ENCODE results near the gene COX7A1.
A peak's percentile ranks its signal among the peaks of the same experiment; 100 is the strongest.
"Not testable (repeated sequence)": the region's sequence is repeated elsewhere in the genome, so short reads cannot be mapped to it uniquely, and the experiment has no call there.

The COX7A1 gene

DNA sequence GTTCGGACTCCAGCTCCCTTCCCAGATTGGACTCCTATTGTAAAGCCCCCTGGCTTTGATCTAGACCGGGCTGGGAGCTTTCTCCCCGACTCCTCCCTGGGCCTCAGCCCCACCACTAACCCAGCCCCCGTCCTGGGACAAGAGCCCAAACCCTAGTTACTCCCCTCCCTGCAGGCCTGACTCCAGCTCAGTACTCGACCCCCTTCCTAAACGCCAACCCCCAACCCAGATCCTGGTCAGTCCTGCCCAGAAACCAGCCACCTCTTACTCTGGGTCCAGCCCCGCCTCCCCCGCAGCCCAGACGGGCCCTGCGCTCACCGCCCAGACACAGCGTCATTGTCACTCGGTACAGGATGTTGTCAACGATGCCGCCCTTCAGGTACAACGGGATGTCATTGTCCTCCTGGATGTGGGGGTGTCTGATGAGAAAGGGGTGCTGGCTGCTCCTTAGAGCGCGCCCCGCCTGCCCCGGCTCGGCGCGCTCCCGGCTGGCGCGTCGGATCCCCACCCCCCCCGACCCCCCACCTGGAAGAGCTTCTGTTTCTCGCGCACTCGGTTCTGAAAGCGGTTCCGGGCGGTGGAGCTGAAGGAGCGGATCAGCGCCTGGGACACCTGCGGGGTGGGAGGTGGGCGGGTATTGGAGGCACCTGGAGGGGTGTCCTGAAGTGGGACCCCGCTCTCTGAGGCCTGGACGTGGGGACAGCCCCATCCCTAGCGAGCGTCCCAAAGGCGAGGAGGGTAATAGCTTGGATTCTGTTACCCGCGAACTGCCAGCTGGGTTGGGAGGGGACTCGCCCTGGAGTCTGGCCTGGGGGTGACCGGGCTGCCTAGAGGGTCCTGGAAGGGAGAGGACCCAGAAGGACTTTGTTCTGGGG, 866 bp downstream of the COX7A1 start:
- Mint-ChIP-seq H3K4me1 (ENCODE audit: low read depth) (peaks cover 2% of the 10 kb centered on the region), H3K27me3 (no peaks in the 10 kb centered on the region), H3K36me3 (peaks cover 8% of the 10 kb centered on the region), H3K9me3 (ENCODE audit: low read depth) (no peaks in the 10 kb centered on the region), H3K27ac (no peak overlapping the region), H3K4me3 (no peak overlapping the region)

GRCh38 chr19:36150586-36150985, 1.7 kb downstream of the COX7A1 start:
- H3K4me3 Mint-ChIP-seq: no peak overlapping the region
- peaks cover 10% of the 10 kb centered on the region for H3K36me3 Mint-ChIP-seq
- H3K9me3 Mint-ChIP-seq (ENCODE audit: low read depth): no peaks in the 10 kb centered on the region
- no peak overlapping the region for H3K27ac Mint-ChIP-seq
- H3K27me3 Mint-ChIP-seq: no peaks in the 10 kb centered on the region
- H3K4me1 Mint-ChIP-seq (ENCODE audit: low read depth): peaks cover 2% of the 10 kb centered on the region

- Mint-ChIP-seq H3K9me3 (ENCODE audit: low read depth) (no peaks in the 10 kb centered on the region), H3K27me3 (no peaks in the 10 kb centered on the region), H3K27ac (no peak overlapping the region), H3K4me3 (no peak overlapping the region), H3K4me1 (ENCODE audit: low read depth) (peaks cover 2% of the 10 kb centered on the region), H3K36me3 (peaks cover 10% of the 10 kb centered on the region)
Measured at GRCh38 chr19:36149673-36150406, 2.4 kb downstream of the COX7A1 start.

GRCh38 chr19:36144624-36145023, 7.6 kb downstream of the COX7A1 start:
- H3K27ac Mint-ChIP-seq: no peak overlapping the region
- no peaks in the 10 kb centered on the region for H3K27me3 Mint-ChIP-seq
- no peak overlapping the region for H3K4me3 Mint-ChIP-seq
- peaks cover 11% of the 10 kb centered on the region for H3K4me1 Mint-ChIP-seq (ENCODE audit: low read depth)
- peaks cover 14% of the 10 kb centered on the region for H3K36me3 Mint-ChIP-seq
- no peaks in the 10 kb centered on the region for H3K9me3 Mint-ChIP-seq (ENCODE audit: low read depth)

- H3K27me3 Mint-ChIP-seq: no peaks in the 10 kb centered on the region
- peaks cover 11% of the 10 kb centered on the region for H3K36me3 Mint-ChIP-seq
- no peak overlapping the region for H3K27ac Mint-ChIP-seq
- H3K9me3 Mint-ChIP-seq (ENCODE audit: low read depth): no peaks in the 10 kb centered on the region
- peak overlapping the region; percentile 53 for H3K4me3 Mint-ChIP-seq
- peaks cover 14% of the 10 kb centered on the region for H3K4me1 Mint-ChIP-seq (ENCODE audit: low read depth)
Measured at GRCh38 chr19:36142496-36142895, 9.8 kb downstream of the COX7A1 start.

GRCh38 chr19:36142046-36142445, 10.2 kb downstream of the COX7A1 start:
- Mint-ChIP-seq H3K27ac (no peak overlapping the region), H3K4me3 (peak overlapping the region; percentile 94), H3K4me1 (ENCODE audit: low read depth) (peaks cover 12% of the 10 kb centered on the region), H3K27me3 (no peaks in the 10 kb centered on the region), H3K36me3 (peaks cover 9% of the 10 kb centered on the region), H3K9me3 (ENCODE audit: low read depth) (no peaks in the 10 kb centered on the region)

- Mint-ChIP-seq H3K36me3 (peaks cover 5% of the 10 kb centered on the region), H3K27ac (peak overlapping the region; percentile 85), H3K27me3 (no peaks in the 10 kb centered on the region), H3K4me1 (ENCODE audit: low read depth) (peaks cover 11% of the 10 kb centered on the region), H3K4me3 (peak overlapping the region; percentile 94), H3K9me3 (ENCODE audit: low read depth) (no peaks in the 10 kb centered on the region)
Measured at GRCh38 chr19:36141039-36141927, 11.0 kb downstream of the COX7A1 start.

DNA sequence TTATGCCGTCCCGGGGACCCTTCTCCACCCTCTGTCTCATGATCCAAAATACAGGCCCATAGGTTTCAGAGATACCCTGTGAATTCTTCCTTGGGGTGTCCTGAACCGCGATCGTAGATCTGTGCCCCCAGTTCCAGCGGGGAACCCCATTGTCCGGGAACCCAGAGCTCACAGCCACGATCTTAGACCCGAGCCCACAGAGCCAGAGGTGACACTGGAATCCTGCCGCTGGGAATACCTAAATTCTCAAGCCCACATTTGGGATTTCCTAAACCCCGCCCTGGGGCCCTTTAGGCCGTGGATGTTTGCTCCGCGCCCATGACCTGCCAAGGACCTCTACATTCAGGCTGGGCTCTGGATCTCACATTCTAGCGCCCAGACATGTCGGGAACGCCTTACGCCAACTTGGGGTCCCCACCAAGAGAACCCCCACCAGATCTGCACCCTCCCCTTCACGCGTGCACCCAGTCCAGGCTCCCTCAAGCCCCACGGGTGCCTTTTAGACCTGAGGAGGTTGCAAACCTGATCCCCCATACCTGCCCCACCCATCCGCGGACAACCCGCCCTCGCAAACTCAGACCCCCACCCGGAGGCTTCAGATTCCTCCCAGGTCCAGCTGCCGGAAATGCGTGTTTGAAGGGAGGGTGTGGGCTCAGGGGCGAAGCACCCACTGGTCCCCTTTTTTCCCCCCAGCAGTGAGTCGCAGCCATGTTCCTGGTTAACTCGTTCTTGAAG, 11.8 kb downstream of the COX7A1 start:
- Mint-ChIP-seq H3K9me3 (ENCODE audit: low read depth) (no peaks in the 10 kb centered on the region), H3K4me3 (peak overlapping the region; percentile 94), H3K36me3 (peaks cover 4% of the 10 kb centered on the region), H3K27me3 (no peaks in the 10 kb centered on the region), H3K4me1 (ENCODE audit: low read depth) (peaks cover 11% of the 10 kb centered on the region), H3K27ac (peak overlapping the region; percentile 91)

- peaks cover 11% of the 10 kb centered on the region for H3K4me1 Mint-ChIP-seq (ENCODE audit: low read depth)
- no peaks in the 10 kb centered on the region for H3K27me3 Mint-ChIP-seq
- H3K9me3 Mint-ChIP-seq (ENCODE audit: low read depth): no peaks in the 10 kb centered on the region
- peak within 1 kb of the TSS; percentile 91 for H3K27ac Mint-ChIP-seq
- H3K4me3 Mint-ChIP-seq: peak within 1 kb of the TSS; percentile 94
- peaks cover 4% of the 10 kb centered on the region for H3K36me3 Mint-ChIP-seq
Measured at GRCh38 chr19:36139473-36140303, 12.6 kb downstream of the COX7A1 start, which contains the start of gene CAPNS1. CAPNS1 (plus strand) TSS chr19:36140066; CDS start chr19:36141012, 946 bp downstream.

DNA sequence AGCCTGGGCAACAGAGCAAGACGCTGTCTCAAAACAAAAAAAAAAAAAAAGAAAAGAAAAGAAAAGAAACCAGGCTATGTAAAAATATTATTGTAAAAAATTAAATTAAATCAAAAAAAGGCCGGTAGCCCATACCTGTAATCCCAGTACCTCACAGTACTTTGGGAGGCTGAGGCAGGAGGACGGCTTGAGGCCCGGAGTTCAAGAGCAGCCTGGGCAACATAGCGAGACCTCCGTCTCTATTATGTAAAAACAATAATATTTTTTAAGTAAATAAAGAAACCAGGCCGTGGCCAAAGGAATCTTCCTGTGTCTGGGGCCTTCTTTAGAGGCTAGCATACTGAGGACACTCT, 13.2 kb downstream of the COX7A1 start:
- peaks cover 11% of the 10 kb centered on the region for H3K4me1 Mint-ChIP-seq (ENCODE audit: low read depth)
- peak overlapping the region; percentile 94 for H3K4me3 Mint-ChIP-seq
- no peaks in the 10 kb centered on the region for H3K9me3 Mint-ChIP-seq (ENCODE audit: low read depth)
- no peaks in the 10 kb centered on the region for H3K27me3 Mint-ChIP-seq
- peaks cover 4% of the 10 kb centered on the region for H3K36me3 Mint-ChIP-seq
- H3K27ac Mint-ChIP-seq: peak overlapping the region; percentile 91

DNA sequence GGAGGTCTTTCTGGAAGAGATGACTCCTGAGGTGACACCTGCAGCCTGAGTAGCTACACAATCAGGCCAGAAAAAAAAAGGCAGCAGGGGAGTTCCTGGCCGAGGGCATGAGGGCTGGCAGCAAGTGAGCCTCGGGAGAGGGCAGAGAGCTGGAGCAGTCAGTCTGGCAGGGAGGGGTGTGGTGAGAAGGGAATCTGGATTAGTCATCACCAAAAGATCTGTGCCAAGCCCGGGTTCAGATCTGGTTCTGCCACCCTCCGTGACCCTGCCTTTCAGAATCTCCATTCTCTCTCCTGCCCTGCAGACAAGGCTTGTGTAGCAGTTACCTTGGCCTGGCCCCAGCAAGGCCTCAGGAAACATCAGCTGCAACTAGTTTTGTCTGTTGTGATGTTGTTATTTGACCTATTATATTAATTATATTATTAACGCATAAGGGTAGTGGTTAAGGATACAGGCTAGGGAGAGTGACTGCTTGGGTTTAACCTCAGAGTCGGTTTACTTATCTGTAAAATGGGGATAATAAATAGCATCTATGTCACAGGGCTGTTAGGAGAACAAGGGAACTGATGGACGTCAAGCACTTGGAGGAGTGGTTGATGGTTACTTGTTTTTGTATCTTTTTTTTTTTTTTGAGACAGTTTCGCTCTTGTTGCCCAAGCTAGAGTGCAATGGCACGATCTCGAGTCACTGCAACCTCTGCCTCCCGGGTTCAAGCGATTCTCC, 15.1 kb downstream of the COX7A1 start:
- Mint-ChIP-seq H3K27me3 (no peaks in the 10 kb centered on the region), H3K27ac (no peak overlapping the region), H3K9me3 (ENCODE audit: low read depth) (no peaks in the 10 kb centered on the region), H3K4me3 (no peak overlapping the region), H3K36me3 (peaks cover 4% of the 10 kb centered on the region), H3K4me1 (ENCODE audit: low read depth) (peaks cover 22% of the 10 kb centered on the region)

- H3K9me3 Mint-ChIP-seq (ENCODE audit: low read depth); H3K27me3 Mint-ChIP-seq; H3K27ac Mint-ChIP-seq; H3K36me3 Mint-ChIP-seq; H3K4me3 Mint-ChIP-seq: not testable (repeated sequence)
- peaks cover 18% of the 10 kb centered on the region for H3K4me1 Mint-ChIP-seq (ENCODE audit: low read depth)
Measured at GRCh38 chr19:36134867-36135266, 17.4 kb downstream of the COX7A1 start.

DNA sequence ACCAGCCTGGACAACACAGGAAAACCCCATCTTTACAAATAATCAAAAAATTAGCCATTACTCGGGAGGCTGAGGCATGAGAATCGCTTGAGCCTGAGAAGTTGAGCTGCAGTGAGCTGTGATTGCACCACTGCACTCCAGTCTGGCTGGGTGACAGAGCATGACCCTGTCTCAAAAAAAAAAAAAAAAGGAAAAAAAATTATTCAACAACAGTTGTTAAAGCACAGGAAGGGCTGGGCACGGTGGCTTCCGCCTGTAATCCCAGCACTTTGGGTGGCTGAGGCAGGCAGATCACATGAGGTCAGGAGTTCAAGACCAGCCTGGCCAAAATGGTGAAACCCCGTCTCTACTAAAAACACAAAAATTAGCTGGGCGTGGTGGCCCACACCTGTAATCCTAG, 21.0 kb downstream of the COX7A1 start:
- H3K4me3 Mint-ChIP-seq; H3K36me3 Mint-ChIP-seq; H3K27ac Mint-ChIP-seq; H3K27me3 Mint-ChIP-seq; H3K9me3 Mint-ChIP-seq (ENCODE audit: low read depth): not testable (repeated sequence)
- peaks cover 26% of the 10 kb centered on the region for H3K4me1 Mint-ChIP-seq (ENCODE audit: low read depth)
